ENCODE measurements around the gene MGST1.

MGST1 gene

GRCh38 chr12:16347391-16348298, at the start of gene MGST1:
Gene MGST1, plus strand, starts transcription at chr12:16347645. Its CDS starts 6,608 bp downstream, at chr12:16354253.
- DNase-seq (ENCODE audit: low read depth), result no peak

GRCh38 chr12:16299403-16299802, 48.0 kb upstream of the MGST1 start:
- no peak for DNase-seq (ENCODE audit: low read depth)

GRCh38 chr12:16300122-16300521, 47.3 kb upstream of the MGST1 start:
- no peak for DNase-seq (ENCODE audit: low read depth)

GRCh38 chr12:16300736-16301135, 46.7 kb upstream of the MGST1 start:
- DNase-seq (ENCODE audit: low read depth), result no peak

GRCh38 chr12:16303939-16304338, 43.5 kb upstream of the MGST1 start:
- no peak for DNase-seq (ENCODE audit: low read depth)

- DNase-seq (ENCODE audit: low read depth), result no peak
Observed at GRCh38 chr12:16307856-16308475, 39.5 kb upstream of the MGST1 start.

- DNase-seq (ENCODE audit: low read depth), result no peak
Observed at GRCh38 chr12:16310934-16311333, 36.5 kb upstream of the MGST1 start.

- DNase-seq (ENCODE audit: low read depth), result no peak
Observed at GRCh38 chr12:16323010-16323409, 24.4 kb upstream of the MGST1 start.

GRCh38 chr12:16323638-16324037, 23.8 kb upstream of the MGST1 start:
- no peak for DNase-seq (ENCODE audit: low read depth)

- DNase-seq (ENCODE audit: low read depth), result no peak
Observed at GRCh38 chr12:16324272-16324671, 23.2 kb upstream of the MGST1 start.

- no peak for DNase-seq (ENCODE audit: low read depth)
Observed at GRCh38 chr12:16324772-16325171, 22.7 kb upstream of the MGST1 start.

GRCh38 chr12:16325426-16325825, 22.0 kb upstream of the MGST1 start:
- no peak for DNase-seq (ENCODE audit: low read depth)

- no peak for DNase-seq (ENCODE audit: low read depth)
Observed at GRCh38 chr12:16327963-16328362, 19.5 kb upstream of the MGST1 start.

- no peak for DNase-seq (ENCODE audit: low read depth)
Observed at GRCh38 chr12:16329594-16329993, 17.9 kb upstream of the MGST1 start.

GRCh38 chr12:16330560-16330959, 16.9 kb upstream of the MGST1 start:
- no peak for DNase-seq (ENCODE audit: low read depth)

- DNase-seq (ENCODE audit: low read depth), result no peak
Observed at GRCh38 chr12:16331998-16332397, 15.4 kb upstream of the MGST1 start.

GRCh38 chr12:16335838-16336237, 11.6 kb upstream of the MGST1 start:
- DNase-seq (ENCODE audit: low read depth), result no peak

- no peak for DNase-seq (ENCODE audit: low read depth)
Observed at GRCh38 chr12:16344269-16344668, 3.2 kb upstream of the MGST1 start.

- no peak for DNase-seq (ENCODE audit: low read depth)
Observed at GRCh38 chr12:16345105-16345504, 2.3 kb upstream of the MGST1 start.

GRCh38 chr12:16346958-16347357, 487 bp upstream of the MGST1 start:
- DNase-seq (ENCODE audit: low read depth), result no peak

GRCh38 chr12:16348435-16349130, 1.1 kb downstream of the MGST1 start:
- DNase-seq (ENCODE audit: low read depth), result no peak

GRCh38 chr12:16349131-16349460, 1.7 kb downstream of the MGST1 start:
- no peak for DNase-seq (ENCODE audit: low read depth)

GRCh38 chr12:16350682-16351081, 3.2 kb downstream of the MGST1 start:
- DNase-seq (ENCODE audit: low read depth), result no peak
